Measurements from ENCODE around the gene TCHHL1. TPM values are rescaled to one million over a fixed set of nuclear protein-coding genes. Genes with fewer than 3 reads are reported as not detected.

TCHHL1 gene
- total and polyA plus RNA-seq, 11 donors = not detected

DNA sequence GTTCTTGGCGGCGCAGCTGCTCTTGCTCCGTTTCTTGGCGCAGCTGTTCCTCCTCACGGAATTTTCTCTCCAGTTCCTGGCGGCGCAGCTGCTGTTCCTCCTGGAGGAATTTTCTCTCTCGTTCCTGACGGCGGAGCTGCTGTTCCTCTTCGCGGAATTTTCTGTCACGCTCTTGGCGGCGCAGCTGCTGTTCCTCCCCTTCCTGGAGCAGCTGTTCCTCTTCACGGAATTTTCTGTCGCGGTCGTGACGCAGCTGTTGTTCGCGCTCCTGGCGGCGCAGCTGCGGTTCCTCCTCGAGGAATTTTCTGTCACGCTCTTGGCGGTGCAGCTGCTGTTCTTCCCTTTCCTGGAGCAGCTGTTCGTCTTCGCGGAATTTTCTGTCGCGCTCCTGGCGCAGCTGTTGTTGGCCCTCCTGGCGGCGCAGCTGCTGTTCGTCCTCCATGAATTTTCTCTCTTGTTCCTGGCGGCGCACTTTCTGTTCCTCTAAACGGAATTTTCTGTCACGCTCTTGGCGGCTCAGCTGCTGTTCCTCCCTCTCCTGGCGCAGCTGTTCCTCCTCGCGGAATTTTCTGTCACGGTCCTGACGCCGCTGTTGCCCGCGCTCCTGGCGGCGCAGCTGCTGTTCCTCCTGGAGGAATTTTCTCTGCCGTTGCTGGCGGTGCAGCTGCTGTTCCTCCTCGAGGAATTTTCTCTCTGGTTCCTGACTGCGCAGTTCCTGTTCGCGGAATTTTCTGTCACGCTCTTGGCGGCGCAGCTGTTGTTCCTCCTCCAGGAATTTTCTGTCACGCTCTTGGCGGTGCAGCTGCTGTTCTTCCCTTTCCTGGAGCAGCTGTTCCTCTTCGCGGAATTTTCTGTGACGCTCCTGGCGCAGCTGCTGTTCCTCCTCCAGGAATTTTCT is 19.4 kb upstream of the TCHHL1 start:
- peak overlapping the region in 6 of 12 donors; percentile 14 to 56 (median 29) for H3K4me3 ChIP-seq
- DNase-seq (peak in 3 of 5 donors; percentile 10 to 54 (median 35)), ATAC-seq (peak in 2 of 4 donors; percentile 31 to 38)
- WGBS, 4 donors = 8 to 19% (median 9%) methylated on average over 67 of the region's 67 CpGs
- H3K27me3 ChIP-seq = peaks cover 37 to 100% (median 85%) of the 10 kb centered on the region in 9 donors
- intact Hi-C loops (cut with DNase I) = no loop called here
- H3K27ac ChIP-seq = peak overlapping the region in 1 of 12 donors; percentile 57
- H3K4me1 ChIP-seq = peaks cover 5 to 49% (median 29%) of the 10 kb centered on the region in 12 donors
- H3K36me3 ChIP-seq = no peaks in the 10 kb centered on the region
- peaks cover 0 to 22% (median 8%) of the 10 kb centered on the region in 12 donors for H3K9me3 ChIP-seq
- TF ChIP-seq, protein P1, sequence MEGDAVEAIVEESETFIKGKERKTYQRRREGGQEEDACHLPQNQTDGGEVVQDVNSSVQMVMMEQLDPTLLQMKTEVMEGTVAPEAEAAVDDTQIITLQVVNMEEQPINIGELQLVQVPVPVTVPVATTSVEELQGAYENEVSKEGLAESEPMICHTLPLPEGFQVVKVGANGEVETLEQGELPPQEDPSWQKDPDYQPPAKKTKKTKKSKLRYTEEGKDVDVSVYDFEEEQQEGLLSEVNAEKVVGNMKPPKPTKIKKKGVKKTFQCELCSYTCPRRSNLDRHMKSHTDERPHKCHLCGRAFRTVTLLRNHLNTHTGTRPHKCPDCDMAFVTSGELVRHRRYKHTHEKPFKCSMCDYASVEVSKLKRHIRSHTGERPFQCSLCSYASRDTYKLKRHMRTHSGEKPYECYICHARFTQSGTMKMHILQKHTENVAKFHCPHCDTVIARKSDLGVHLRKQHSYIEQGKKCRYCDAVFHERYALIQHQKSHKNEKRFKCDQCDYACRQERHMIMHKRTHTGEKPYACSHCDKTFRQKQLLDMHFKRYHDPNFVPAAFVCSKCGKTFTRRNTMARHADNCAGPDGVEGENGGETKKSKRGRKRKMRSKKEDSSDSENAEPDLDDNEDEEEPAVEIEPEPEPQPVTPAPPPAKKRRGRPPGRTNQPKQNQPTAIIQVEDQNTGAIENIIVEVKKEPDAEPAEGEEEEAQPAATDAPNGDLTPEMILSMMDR (IDR thresholded peaks at IDR 0.05) = peak in 2 of 12 donors; percentile 3
- TF ChIP-seq POLR2A (IDR thresholded peaks at IDR 0.05) = no peak

DNA sequence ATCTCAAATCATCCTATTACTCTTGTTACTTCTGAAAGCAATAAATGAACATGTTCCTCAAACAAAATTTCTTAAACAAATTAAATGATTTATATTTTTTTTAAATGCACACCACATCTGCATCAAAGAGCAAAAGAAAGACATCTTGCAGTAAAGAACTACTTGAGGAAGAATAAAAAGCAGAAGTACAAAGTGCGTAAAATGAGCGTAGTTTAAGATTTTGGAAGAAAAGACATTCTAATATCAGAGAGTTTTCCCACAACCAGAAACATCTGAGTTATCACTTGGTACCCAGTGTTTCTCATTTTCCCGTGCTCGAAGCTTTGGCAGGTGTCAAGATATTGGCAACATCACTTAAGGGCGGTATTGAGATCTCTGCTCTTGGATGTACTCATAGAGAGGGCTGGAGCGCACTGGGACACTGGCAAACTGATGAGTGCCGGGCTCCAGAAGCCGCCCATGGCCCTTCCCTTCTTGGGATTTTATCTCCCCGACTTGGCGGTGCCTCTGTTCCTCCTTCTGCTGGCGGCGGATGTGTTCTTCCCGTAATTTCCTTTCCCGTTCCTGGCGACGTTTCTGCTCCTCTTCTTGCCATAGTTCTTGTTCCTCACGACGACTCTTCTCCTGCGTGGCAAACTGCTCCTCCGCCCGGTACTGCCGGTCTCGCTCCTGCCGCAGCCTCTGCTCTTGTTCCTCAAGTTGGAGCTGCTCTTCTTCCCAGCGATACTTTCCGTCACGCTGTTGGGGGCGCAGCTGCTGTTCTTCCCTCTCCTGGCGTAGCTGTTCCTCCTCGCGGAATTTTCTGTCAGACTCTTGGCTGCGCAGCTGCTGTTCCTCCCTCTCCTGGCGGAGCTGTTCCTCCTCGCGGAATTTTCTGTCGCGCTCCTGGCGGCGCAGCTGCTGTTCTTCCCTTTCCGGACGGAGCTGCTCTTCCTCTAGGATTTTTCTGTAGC is 18.4 kb upstream of the TCHHL1 start:
- no peak for DNase-seq
- peak overlapping the region in 6 of 12 donors; percentile 14 to 56 (median 29) for H3K4me3 ChIP-seq
- peaks cover 35 to 100% (median 76%) of the 10 kb centered on the region in 9 donors for H3K27me3 ChIP-seq
- H3K4me1 ChIP-seq = peaks cover 5 to 44% (median 25%) of the 10 kb centered on the region in 12 donors
- ATAC-seq = no peak
- TF ChIP-seq, protein P1 (IDR thresholded peaks at IDR 0.05) = no peak
- TF ChIP-seq POLR2A (IDR thresholded peaks at IDR 0.05) = no peak
- WGBS, 4 donors = 16 to 29% (median 17%) methylated on average over 41 of the region's 41 CpGs
- peak overlapping the region in 1 of 12 donors; percentile 57 for H3K27ac ChIP-seq
- no peaks in the 10 kb centered on the region for H3K36me3 ChIP-seq
- peaks cover 0 to 22% (median 8%) of the 10 kb centered on the region in 12 donors for H3K9me3 ChIP-seq
- intact Hi-C loops (cut with DNase I) = no loop called here

DNA sequence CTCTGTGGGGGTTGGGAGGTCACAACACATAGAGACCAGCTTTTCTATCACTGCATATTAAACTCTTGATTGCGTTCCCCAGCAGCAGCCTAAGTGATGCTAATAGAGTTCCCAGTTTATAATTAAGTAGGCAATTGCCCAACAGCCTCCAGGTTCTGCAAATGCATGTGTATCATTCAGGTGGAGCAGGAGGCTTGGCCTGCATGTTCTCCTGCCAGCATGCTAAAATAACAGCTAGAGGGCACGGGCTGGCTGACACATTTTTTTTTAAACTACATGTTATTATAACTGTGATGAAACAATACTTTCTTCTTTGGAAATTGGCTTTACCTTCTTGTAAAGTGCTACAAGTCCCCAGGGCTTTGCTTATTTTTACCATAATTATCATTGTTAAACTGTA is 16.0 kb upstream of the TCHHL1 start:
- Histone ChIP-seq H3K4me1 (peaks cover 0 to 20% (median 7%) of the 10 kb centered on the region in 12 donors), H3K27me3 (peaks cover 34 to 98% (median 75%) of the 10 kb centered on the region in 9 donors), H3K9me3 (peaks cover 0 to 22% (median 8%) of the 10 kb centered on the region in 12 donors), H3K27ac (no peak overlapping the region), H3K36me3 (no peaks in the 10 kb centered on the region), H3K4me3 (no peak overlapping the region)
- intact Hi-C loops (cut with DNase I) = no loop called here
- ATAC-seq = no peak
- TF ChIP-seq POLR2A (IDR thresholded peaks at IDR 0.05) = no peak
- TF ChIP-seq, protein P1 (IDR thresholded peaks at IDR 0.05) = no peak
- WGBS, 4 donors = 31 to 43% (median 38%) methylated on average over 2 of the region's 2 CpGs
- DNase-seq = no peak

All from heart left ventricle (tissue), 16 donors.